COLO668 (cell line): ENCODE measurements around the gene HSPG2.
"Not testable (repeated sequence)": the region's sequence is repeated elsewhere in the genome, so short reads cannot be mapped to it uniquely, and the experiment has no call there.

Source experiments
- DNase-seq: peaks from one replicate; lab custom pipeline; 2025; ENCODE audit not compliant: unreplicated experiment; lab: John Stamatoyannopoulos, UW

Gene HSPG2

GRCh38 chr1:21935393-21935804 lies 1.7 kb downstream of the HSPG2 start:
- no peak for DNase-seq

- DNase-seq: peak; percentile 95
These were observed 3.5 kb downstream of the HSPG2 start for GRCh38 chr1:21933397-21934248.

GRCh38 chr1:21932127-21932526 lies 5.0 kb downstream of the HSPG2 start:
- no peak for DNase-seq

GRCh38 chr1:21931171-21932093 lies 5.7 kb downstream of the HSPG2 start:
- DNase-seq: peak; percentile 33

GRCh38 chr1:21930629-21931170 lies 6.4 kb downstream of the HSPG2 start:
- DNase-seq: no peak

GRCh38 chr1:21930080-21930571 lies 7.0 kb downstream of the HSPG2 start:
- DNase-seq: no peak

GRCh38 chr1:21927533-21928237 lies 9.4 kb downstream of the HSPG2 start:
- DNase-seq: no peak

GRCh38 chr1:21926814-21927532 lies 10.1 kb downstream of the HSPG2 start:
- DNase-seq: no peak

- DNase-seq: no peak
These were observed 11.0 kb downstream of the HSPG2 start for GRCh38 chr1:21926065-21926464.

- DNase-seq: no peak
These were observed 11.7 kb downstream of the HSPG2 start for GRCh38 chr1:21925334-21925940.

- DNase-seq: no peak
These were observed 12.6 kb downstream of the HSPG2 start for GRCh38 chr1:21924503-21925005.

GRCh38 chr1:21922090-21923013 lies 14.8 kb downstream of the HSPG2 start:
- DNase-seq: no peak

- DNase-seq: no peak
These were observed 15.8 kb downstream of the HSPG2 start for GRCh38 chr1:21921100-21921875.

- DNase-seq: no peak
These were observed 17.6 kb downstream of the HSPG2 start for GRCh38 chr1:21919520-21919919.

GRCh38 chr1:21917239-21917631 lies 19.9 kb downstream of the HSPG2 start:
- DNase-seq: not testable (repeated sequence)

GRCh38 chr1:21916447-21917238 lies 20.5 kb downstream of the HSPG2 start:
- no peak for DNase-seq
